Colonic mucosa (tissue), 4 donors: ENCODE measurements around the gene MUSTN1. TPM values are rescaled to one million over a fixed set of nuclear protein-coding genes. Genes with fewer than 3 reads are reported as not detected.

Experiments
- DNase-seq: peaks from one replicate; pipeline ENCODE4 v3.0.0-alpha.2; 2020
- H3K27ac ChIP-seq: fragments of 200-600 bp; one replicate; pipeline ENCODE4 v1.8.0; 2021
- H3K27me3 ChIP-seq: fragments of 200-600 bp; one replicate; pipeline ENCODE4 v1.8.0; 2021
- H3K36me3 ChIP-seq: fragments of 200-600 bp; one replicate; pipeline ENCODE4 v1.8.0; 2021
- H3K4me1 ChIP-seq: fragments of 200-600 bp; one replicate; pipeline ENCODE4 v1.8.0; 2021; ENCODE audit warnings: mild to moderate bottlenecking
- H3K4me3 ChIP-seq: fragments of 200-600 bp; one replicate; pipeline ENCODE4 v1.8.0; 2021
- H3K9ac ChIP-seq, 2 donors: one replicate each; pipeline ENCODE4 v1.7.0; 2013; ENCODE audit warnings: control low read depth in 2 of 2, low read depth in 2 of 2, low read length in 2 of 2
- H3K9me3 ChIP-seq: fragments of 200-600 bp; one replicate; pipeline ENCODE4 v1.8.0; 2021
- CTCF ChIP-seq: fragments of 200-600 bp; IDR thresholded peaks from one replicate; pipeline ENCODE4 v1.8.0; 2022; ENCODE audit warnings: antibody characterized with exemption, mild to moderate bottlenecking
- intact Hi-C: fragments of 100-400 bp; cut with DNase I; formaldehyde crosslinking; loops from one replicate; pipeline ENCODE4 v1.14.1; 2022
- total RNA-seq, 2 donors: library from RNA; stranded (reverse); fragmentation: NEBNext Ultra II Directional in 1 of 2; extraction: Animal tissue kit (Norgen Biotek cat#: 25700) in 1 of 2; gene quantifications; one replicate each; pipeline ENCODE4 v1.2.1, GENCODE V29; 2021
- donor health status: healthy.
- donor health status: DM: no; HTN: no; CAD: no.
- donor health status: DM: no; HTN: no; CAD: no.

Gene MUSTN1
- total RNA-seq, 2 donors from 2014 or later, result 1.5 to 3.2 TPM

DNA sequence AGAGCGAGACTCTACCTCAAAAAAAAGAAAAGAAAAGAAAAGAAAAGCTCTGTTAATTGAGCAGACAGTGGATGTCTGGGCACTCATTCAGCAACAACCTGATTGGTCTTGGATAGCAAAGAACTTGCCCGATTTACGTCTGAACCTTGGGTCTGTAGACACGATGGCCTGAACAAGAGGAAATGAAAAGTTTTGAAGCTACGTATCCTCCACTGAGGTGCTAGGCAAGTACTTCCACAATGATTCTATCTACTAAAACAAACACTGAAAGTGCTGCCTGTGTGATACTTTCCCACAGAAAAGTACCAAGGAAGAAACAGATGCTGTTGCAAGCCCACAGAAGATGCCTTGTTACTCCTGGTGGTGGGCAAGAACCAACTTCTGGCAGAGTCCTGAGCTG, 21.8 kb upstream of the MUSTN1 start:
- TF ChIP-seq CTCF, result no peak
- Histone ChIP-seq H3K9me3 (no peaks in the 10 kb centered on the region), H3K4me3 (no peak overlapping the region), H3K27ac (no peak overlapping the region), H3K36me3 (no peaks in the 10 kb centered on the region), H3K9ac (no peak overlapping the region), H3K4me1 (no peaks in the 10 kb centered on the region), H3K27me3 (no peaks in the 10 kb centered on the region)
- DNase-seq, result no peak
- intact Hi-C loops, result loop anchor here (10.0 kb wide), 1 partner anchor 218 kb away; no protein-coding TSS in a partner anchor

DNA sequence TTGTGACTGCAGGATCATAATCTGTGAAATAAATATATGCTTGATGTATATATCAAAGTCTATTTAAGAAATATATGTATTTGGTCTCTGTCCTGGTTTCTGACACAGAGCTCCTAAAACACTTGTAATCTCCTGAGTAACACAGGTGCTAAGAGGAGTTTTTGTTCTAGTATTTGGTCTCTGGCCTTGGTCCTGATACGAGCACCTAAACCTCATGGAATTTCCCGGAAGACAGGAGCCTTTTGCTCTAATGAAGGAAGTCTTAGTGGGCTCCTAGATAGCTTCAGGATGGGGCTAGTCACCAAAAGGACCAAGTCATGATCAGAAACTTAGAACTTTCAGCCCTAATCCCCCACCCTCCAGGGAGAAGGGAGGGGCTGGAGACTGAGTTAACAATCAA, 19.2 kb upstream of the MUSTN1 start:
- H3K4me3 ChIP-seq, result no peak overlapping the region
- no peaks in the 10 kb centered on the region for H3K36me3 ChIP-seq
- DNase-seq, result no peak
- H3K9me3 ChIP-seq, result no peaks in the 10 kb centered on the region
- no peaks in the 10 kb centered on the region for H3K4me1 ChIP-seq
- H3K9ac ChIP-seq, result no peak overlapping the region
- H3K27me3 ChIP-seq, result no peaks in the 10 kb centered on the region
- intact Hi-C loops, result loop anchor here (5.0 to 10.0 kb wide), 2 partner anchors 78 to 221 kb away; no protein-coding TSS in a partner anchor
- H3K27ac ChIP-seq, result no peak overlapping the region
- TF ChIP-seq CTCF, result no peak

GRCh38 chr3:52852419-52852818, 17.6 kb upstream of the MUSTN1 start:
- Histone ChIP-seq H3K36me3 (no peaks in the 10 kb centered on the region), H3K9me3 (no peaks in the 10 kb centered on the region), H3K4me1 (no peaks in the 10 kb centered on the region), H3K4me3 (no peak overlapping the region), H3K27me3 (no peaks in the 10 kb centered on the region), H3K27ac (no peak overlapping the region), H3K9ac (no peak overlapping the region)
- DNase-seq, result no peak
- no peak for TF ChIP-seq CTCF
- intact Hi-C loops, result loop anchor here (5.0 to 10.0 kb wide), 2 partner anchors 80 to 222 kb away; no protein-coding TSS in a partner anchor

DNA sequence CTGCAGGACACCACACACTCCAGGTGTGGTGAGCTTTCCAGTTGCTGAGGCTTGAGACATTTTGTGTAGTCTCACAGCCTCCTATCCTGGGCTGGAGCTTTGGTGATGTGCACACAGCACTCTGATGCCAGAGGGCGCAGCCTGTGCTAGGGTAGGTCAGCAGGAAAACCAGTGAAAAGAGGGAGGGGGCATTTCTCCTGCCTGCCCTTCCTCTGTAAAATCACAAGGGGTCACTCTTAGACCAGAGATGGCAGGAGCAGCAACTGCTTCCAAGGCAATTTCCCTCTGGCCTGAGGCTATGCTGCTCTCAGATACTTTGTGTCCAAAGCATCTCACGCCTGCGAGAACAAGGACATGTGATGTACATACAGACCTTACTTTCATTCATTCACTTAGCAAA, 16.5 kb upstream of the MUSTN1 start:
- intact Hi-C loops, result loop anchor here (5.0 to 10.0 kb wide), 2 partner anchors 81 to 223 kb away; no protein-coding TSS in a partner anchor
- DNase-seq, result no peak
- H3K4me3 ChIP-seq, result no peak overlapping the region
- H3K4me1 ChIP-seq, result no peaks in the 10 kb centered on the region
- H3K36me3 ChIP-seq, result no peaks in the 10 kb centered on the region
- H3K9ac ChIP-seq, result no peak overlapping the region
- H3K9me3 ChIP-seq, result no peaks in the 10 kb centered on the region
- TF ChIP-seq CTCF, result peak; percentile 22
- no peaks in the 10 kb centered on the region for H3K27me3 ChIP-seq
- H3K27ac ChIP-seq, result no peak overlapping the region

- intact Hi-C loops, result loop anchor here (5.0 to 10.0 kb wide), 2 partner anchors 83 to 225 kb away; no protein-coding TSS in a partner anchor
- Histone ChIP-seq H3K27ac (no peak overlapping the region), H3K4me3 (no peak overlapping the region), H3K27me3 (no peaks in the 10 kb centered on the region), H3K4me1 (no peaks in the 10 kb centered on the region), H3K36me3 (no peaks in the 10 kb centered on the region), H3K9me3 (no peaks in the 10 kb centered on the region), H3K9ac (no peak overlapping the region)
- DNase-seq, result no peak
- TF ChIP-seq CTCF, result no peak
These were observed 14.8 kb upstream of the MUSTN1 start for GRCh38 chr3:52849656-52850055.
